LNCaP clone FGC (cell line): ENCODE measurements around the gene RBPJ.
A peak's percentile ranks its signal among the peaks of the same experiment; 100 is the strongest.

Experiments
- DNase-seq: peaks from one replicate; pipeline ENCODE4 v3.0.0-alpha.2; 2011; ENCODE audit warnings: low read depth
- H3K4me3 ChIP-seq: 2 replicates; pipeline ENCODE4 v1.5.1; 2011; ENCODE audit warnings: mild to moderate bottlenecking, low read depth, low read length, control low read depth
- CTCF ChIP-seq: IDR thresholded peaks from 2 replicates; pipeline ENCODE4 v1.5.1; 2012; ENCODE audit warnings: mild to moderate bottlenecking; ENCODE audit not compliant: control insufficient read depth, insufficient read depth; ENCODE audit errors: extremely low read depth

RBPJ gene

GRCh38 chr4:26473893-26474292 is 153.1 kb downstream of the RBPJ start:
- H3K4me3 ChIP-seq = no peak overlapping the region
- no peak for DNase-seq
- TF ChIP-seq CTCF = peak; percentile 17; the same call in 1 of the 2 replicates

GRCh38 chr4:26474551-26474950 is 153.7 kb downstream of the RBPJ start:
- no peak for DNase-seq
- TF ChIP-seq CTCF = no peak
- H3K4me3 ChIP-seq = no peak overlapping the region

- no peak overlapping the region for H3K4me3 ChIP-seq
- TF ChIP-seq CTCF = no peak
- no peak for DNase-seq
Measured at GRCh38 chr4:26475716-26476115, 154.9 kb downstream of the RBPJ start.

- TF ChIP-seq CTCF = no peak
- no peak overlapping the region for H3K4me3 ChIP-seq
- DNase-seq = no peak
Measured at GRCh38 chr4:26476545-26476944, 155.7 kb downstream of the RBPJ start.

GRCh38 chr4:26478330-26478729 is 157.5 kb downstream of the RBPJ start:
- DNase-seq = no peak
- TF ChIP-seq CTCF = no peak
- no peak overlapping the region for H3K4me3 ChIP-seq

- TF ChIP-seq CTCF = no peak
- no peak overlapping the region for H3K4me3 ChIP-seq
- no peak for DNase-seq
Measured at GRCh38 chr4:26482508-26483462, 162.0 kb downstream of the RBPJ start.
